Gastroesophageal sphincter (tissue), 4 donors: ENCODE measurements around the gene CHFR. TPM values are rescaled to one million over a fixed set of nuclear protein-coding genes. Genes with fewer than 3 reads are reported as not detected.
"Not testable (repeated sequence)": the region's sequence is repeated elsewhere in the genome, so short reads cannot be mapped to it uniquely, and the experiment has no call there.

Source experiments
- ATAC-seq: fragments of 150-250 bp; one replicate; pipeline ENCODE4 v1.9.1; 2016; ENCODE audit warnings: mild to moderate bottlenecking, moderate library complexity
- H3K27ac ChIP-seq, 4 donors: fragments of 200-600 bp; sonication (generic) in 3 of 4; 1 replicate in 3 of 4; 2 replicates in 1 of 4; pipeline ENCODE4 v1.5.1; 2016 to 2019
- H3K27me3 ChIP-seq: fragments of 200-600 bp; sonication (generic); one replicate; pipeline ENCODE4 v1.5.1; 2019
- H3K36me3 ChIP-seq, 2 donors: fragments of 200-600 bp; sonication (generic); one replicate each; pipeline ENCODE4 v1.5.1; 2019; ENCODE audit warnings: control low read depth in 1 of 2
- H3K4me1 ChIP-seq, 3 donors: fragments of 200-600 bp; sonication (generic); 1 replicate in 2 of 3; 2 replicates in 1 of 3; pipeline ENCODE4 v1.5.1; 2016 to 2019; ENCODE audit warnings: control low read depth in 2 of 3
- H3K4me3 ChIP-seq, 2 donors: fragments of 200-600 bp; sonication (generic); one replicate each; pipeline ENCODE4 v1.5.1; 2019; ENCODE audit warnings: mild to moderate bottlenecking in 1 of 2, moderate library complexity in 1 of 2
- H3K9me3 ChIP-seq, 3 donors: fragments of 200-600 bp; sonication (generic); one replicate each; pipeline ENCODE4 v1.5.1; 2017 to 2019; ENCODE audit warnings: control low read depth in 2 of 3
- EP300 ChIP-seq: sonication (generic); formaldehyde crosslinking; IDR thresholded peaks from one replicate; pipeline ENCODE4 v1.6.1; 2017; ENCODE audit warnings: antibody characterized with exemption, mild to moderate bottlenecking
- POLR2A ChIP-seq, 2 donors: fragments of 450-650 bp; IDR thresholded peaks; one replicate each; pipeline ENCODE4 v1.6.1; 2017; ENCODE audit warnings: antibody characterized with exemption in 2 of 2, mild to moderate bottlenecking in 2 of 2, moderate library complexity in 1 of 2
- POLR2AphosphoS5 ChIP-seq: sonication (generic); formaldehyde crosslinking; IDR thresholded peaks from one replicate; pipeline ENCODE4 v1.6.1; 2017; ENCODE audit warnings: antibody characterized with exemption
- WGBS, 2 donors: methylation state at CpG; one replicate each; pipeline ENCODE4 v1.1.5; 2018; ENCODE audit warnings: low coverage in 1 of 2; 5-methylcytosine and 5-hydroxymethylcytosine counted together
- total RNA-seq, 4 donors: library from RNA; depleted of rRNA; stranded (reverse); fragments of >200 nt; gene quantifications; one replicate each; pipeline ENCODE4 v1.1.0, GENCODE V29; 2016
- TF ChIP-seq, protein P1 (sequence below), 4 experiments: fragments of 200-600 bp in 2 of 4; fragments of 450-650 bp in 2 of 4; sonication (generic) in 1 of 4; IDR thresholded peaks; one replicate each; pipeline ENCODE4 v1.5.1; 2017 to 2019; ENCODE audit warnings: antibody characterized with exemption in 4 of 4, mild to moderate bottlenecking in 2 of 4, moderate library complexity in 2 of 4

Gene CHFR
- total RNA-seq, 4 donors from 2014 or later, result 30.8 to 42.1 (median 36.8) TPM

DNA sequence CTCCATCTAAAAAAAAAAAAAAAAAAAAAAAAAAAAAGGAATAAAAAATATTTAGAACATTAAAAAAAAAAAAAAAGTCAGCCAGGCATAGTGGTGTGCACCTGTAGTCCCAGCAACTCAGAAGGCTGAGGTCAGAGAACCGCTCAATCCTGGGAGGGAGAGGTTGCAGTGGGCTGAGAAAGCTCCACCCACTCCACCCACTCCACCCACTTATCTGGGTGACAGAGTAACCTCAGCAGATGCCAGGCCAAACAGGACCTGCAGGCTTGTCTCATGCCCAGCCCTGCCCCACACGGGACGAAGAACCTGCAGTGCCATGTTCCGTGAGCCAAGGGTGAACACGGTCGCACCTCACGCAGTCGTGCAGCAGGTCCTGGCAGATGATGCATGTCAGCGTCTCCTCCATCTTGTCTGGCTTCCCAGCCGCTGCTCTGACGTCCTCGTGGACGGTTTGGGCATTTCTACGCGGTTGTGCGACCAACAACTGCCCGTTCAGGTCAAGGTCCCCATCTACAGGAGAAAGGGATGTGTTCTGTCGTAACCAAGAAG is 28.6 kb downstream of the CHFR start:
- Histone ChIP-seq H3K27me3 (no peaks in the 10 kb centered on the region), H3K27ac (no peak overlapping the region), H3K36me3 (peaks cover 0 to 96% of the 10 kb centered on the region in 2 donors), H3K4me3 (no peak overlapping the region), H3K9me3 (no peaks in the 10 kb centered on the region), H3K4me1 (no peaks in the 10 kb centered on the region)
- TF ChIP-seq POLR2AphosphoS5 (no peak), EP300 (no peak), POLR2A (IDR thresholded peaks at IDR 0.05) (no peak)
- TF ChIP-seq, protein P1, sequence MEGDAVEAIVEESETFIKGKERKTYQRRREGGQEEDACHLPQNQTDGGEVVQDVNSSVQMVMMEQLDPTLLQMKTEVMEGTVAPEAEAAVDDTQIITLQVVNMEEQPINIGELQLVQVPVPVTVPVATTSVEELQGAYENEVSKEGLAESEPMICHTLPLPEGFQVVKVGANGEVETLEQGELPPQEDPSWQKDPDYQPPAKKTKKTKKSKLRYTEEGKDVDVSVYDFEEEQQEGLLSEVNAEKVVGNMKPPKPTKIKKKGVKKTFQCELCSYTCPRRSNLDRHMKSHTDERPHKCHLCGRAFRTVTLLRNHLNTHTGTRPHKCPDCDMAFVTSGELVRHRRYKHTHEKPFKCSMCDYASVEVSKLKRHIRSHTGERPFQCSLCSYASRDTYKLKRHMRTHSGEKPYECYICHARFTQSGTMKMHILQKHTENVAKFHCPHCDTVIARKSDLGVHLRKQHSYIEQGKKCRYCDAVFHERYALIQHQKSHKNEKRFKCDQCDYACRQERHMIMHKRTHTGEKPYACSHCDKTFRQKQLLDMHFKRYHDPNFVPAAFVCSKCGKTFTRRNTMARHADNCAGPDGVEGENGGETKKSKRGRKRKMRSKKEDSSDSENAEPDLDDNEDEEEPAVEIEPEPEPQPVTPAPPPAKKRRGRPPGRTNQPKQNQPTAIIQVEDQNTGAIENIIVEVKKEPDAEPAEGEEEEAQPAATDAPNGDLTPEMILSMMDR (IDR thresholded peaks at IDR 0.05), result no peak
- 85 to 87% methylated on average over 3 to 9 of the region's 18 CpGs for WGBS, 2 donors
- ATAC-seq, result no peak

DNA sequence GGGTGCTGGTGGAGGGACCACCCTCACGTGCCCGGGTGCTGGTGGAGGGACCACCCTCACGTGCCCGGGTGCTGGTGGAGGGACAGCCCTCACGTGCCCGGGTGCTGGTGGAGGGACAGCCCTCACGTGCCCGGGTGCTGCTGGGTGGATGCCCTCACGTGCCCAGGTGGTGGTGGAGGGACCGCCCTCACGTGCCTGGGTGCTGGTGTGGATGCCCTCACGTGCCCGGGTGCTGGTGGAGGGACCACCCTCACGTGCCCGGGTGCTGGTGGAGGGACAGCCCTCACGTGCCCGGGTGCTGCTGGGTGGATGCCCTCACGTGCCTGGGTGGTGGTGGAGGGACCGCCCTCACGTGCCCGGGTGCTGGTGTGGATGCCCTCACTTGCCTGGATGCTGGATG is 30.4 kb downstream of the CHFR start:
- H3K36me3 ChIP-seq, result peaks cover 0 to 100% of the 10 kb centered on the region in 2 donors
- not testable (repeated sequence) for ATAC-seq, H3K27me3 ChIP-seq, H3K9me3 ChIP-seq, H3K27ac ChIP-seq, H3K4me1 ChIP-seq, H3K4me3 ChIP-seq
- no CpG with 5 or more reads among the region's 21 CpGs for WGBS, 2 donors

DNA sequence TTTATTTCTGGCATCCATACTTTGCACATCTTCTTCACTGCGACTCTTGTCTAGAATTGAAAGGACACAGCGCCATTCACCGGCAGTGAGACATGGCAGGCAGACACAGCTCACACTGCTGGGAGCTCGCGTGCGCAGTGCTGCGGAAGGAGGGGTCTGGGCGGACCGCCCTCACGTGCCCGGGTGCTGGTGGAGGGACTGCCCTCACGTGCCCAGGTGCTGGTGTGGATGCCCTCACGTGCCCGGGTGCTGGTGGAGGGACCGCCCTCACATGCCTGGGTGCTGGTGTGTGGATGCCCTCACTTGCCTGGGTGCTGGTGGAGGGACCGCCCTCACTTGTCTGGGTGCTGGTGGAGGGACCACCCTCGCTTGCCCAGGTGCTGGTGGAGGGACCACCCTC is 30.8 kb downstream of the CHFR start:
- TF ChIP-seq EP300, result no peak
- TF ChIP-seq POLR2A (IDR thresholded peaks at IDR 0.05), result no peak
- TF ChIP-seq, protein P1 (IDR thresholded peaks at IDR 0.05), result no peak
- no peak for TF ChIP-seq POLR2AphosphoS5
- Histone ChIP-seq H3K27ac (no peak overlapping the region), H3K36me3 (peaks cover 0 to 100% of the 10 kb centered on the region in 2 donors)

DNA sequence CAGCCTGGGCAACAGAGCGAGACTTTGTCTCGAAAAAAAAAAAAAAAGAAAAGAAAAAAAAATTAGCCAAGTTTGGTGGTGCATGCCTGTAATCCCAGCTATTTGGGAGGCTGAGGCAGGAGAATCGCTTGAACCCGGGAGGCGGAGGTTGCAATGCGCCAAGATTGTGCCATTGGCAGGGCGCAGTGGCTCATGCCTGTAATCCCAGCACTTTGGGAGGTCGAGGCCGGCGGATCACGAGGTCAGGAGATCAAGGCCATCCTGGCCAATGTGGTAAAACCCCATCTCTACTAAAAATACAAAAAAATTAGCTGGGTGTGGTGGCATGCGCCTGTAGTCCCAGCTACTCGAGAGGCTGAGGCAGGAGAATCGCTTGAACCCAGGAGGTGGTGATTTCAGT is 32.2 kb downstream of the CHFR start:
- not testable (repeated sequence) for H3K27me3 ChIP-seq, H3K27ac ChIP-seq, H3K4me1 ChIP-seq, H3K4me3 ChIP-seq, H3K9me3 ChIP-seq, ATAC-seq
- WGBS, 2 donors, result 96 to 100% methylated on average over 6 to 12 of the region's 14 CpGs
- H3K36me3 ChIP-seq, result peaks cover 0 to 100% of the 10 kb centered on the region in 2 donors

More for the DNA sequence above, 30.8 kb downstream of the CHFR start:
- Histone ChIP-seq H3K9me3 (no peaks in the 10 kb centered on the region), H3K4me3 (no peak overlapping the region), H3K27me3 (no peaks in the 10 kb centered on the region), H3K4me1 (no peaks in the 10 kb centered on the region)
- ATAC-seq, result no peak
- no CpG with 5 or more reads among the region's 17 CpGs for WGBS, 2 donors

DNA sequence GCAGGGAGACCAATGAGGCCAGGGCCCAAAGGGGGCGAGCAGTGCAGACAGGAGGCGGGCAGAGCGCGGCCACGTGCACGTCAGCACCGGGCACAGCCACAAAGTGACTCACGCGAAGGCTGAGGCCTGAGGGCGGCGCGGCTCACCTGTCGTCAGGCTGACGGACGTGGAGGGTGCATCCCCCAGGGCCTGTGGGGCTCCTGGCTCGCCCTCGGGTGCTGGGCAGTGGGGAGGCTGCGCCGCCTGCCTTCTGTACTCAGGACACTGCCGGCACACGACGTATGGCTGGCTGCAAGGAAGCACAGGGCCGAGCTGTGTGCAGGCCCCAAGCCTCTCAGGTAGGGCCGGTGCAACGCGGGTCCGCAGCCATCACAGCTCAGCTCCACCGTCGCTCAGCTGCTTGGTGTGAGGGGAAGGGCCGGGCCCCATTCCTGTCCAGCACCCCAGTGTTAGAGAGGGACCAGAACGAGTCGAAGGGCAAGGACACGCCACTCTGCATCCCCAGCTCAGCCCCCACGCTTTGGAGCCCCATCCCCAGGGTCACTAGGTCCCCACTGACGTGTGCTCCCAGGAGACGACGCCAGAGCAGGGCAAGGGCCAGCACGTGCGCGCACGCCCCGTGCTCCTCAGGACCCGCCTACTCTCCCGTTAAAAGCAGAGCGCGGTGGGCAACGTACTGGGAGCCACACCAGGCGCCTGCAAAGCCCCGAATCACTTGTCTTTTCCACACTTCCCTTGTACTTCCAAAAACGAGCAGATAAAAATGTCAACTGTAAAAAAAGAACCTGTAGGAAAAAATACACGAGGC is 33.9 kb downstream of the CHFR start:
- H3K4me1 ChIP-seq, result no peaks in the 10 kb centered on the region
- H3K9me3 ChIP-seq, result no peaks in the 10 kb centered on the region
- no peak for ATAC-seq
- no peaks in the 10 kb centered on the region for H3K27me3 ChIP-seq
- no peak overlapping the region for H3K27ac ChIP-seq
- TF ChIP-seq POLR2A (IDR thresholded peaks at IDR 0.05), result no peak
- TF ChIP-seq, protein P1 (IDR thresholded peaks at IDR 0.05), result no peak
- no peak for TF ChIP-seq EP300
- no peak for TF ChIP-seq POLR2AphosphoS5
- no peak overlapping the region for H3K4me3 ChIP-seq
- 90% methylated on average over 2 to 11 of the region's 51 CpGs for WGBS, 2 donors
- H3K36me3 ChIP-seq, result peaks cover 0 to 99% of the 10 kb centered on the region in 2 donors

DNA sequence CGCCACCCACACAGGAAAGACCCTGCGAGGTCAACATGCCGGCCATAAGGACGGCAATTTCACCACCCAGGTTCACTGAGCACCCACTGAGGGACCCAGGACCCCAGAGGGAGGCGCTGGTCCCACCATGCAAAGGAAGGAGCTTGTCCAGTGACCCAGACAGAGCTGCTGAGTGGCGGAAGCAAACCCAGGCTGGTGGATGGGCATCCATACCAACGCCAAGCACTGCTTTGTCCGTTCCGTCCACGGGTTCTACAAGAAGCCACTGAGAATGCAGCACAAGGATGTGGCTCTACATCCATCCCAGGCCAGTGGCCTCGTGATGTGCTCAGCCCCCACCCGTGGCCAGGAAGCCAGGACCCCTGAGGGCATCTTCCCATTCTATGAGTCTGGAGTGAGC is 34.9 kb downstream of the CHFR start:
- no peak for TF ChIP-seq POLR2A (IDR thresholded peaks at IDR 0.05)
- TF ChIP-seq EP300, result no peak
- TF ChIP-seq, protein P1 (IDR thresholded peaks at IDR 0.05), result no peak
- no peak for TF ChIP-seq POLR2AphosphoS5
- H3K27ac ChIP-seq, result no peak overlapping the region
- WGBS, 2 donors, result no CpG with 5 or more reads among the region's 12 CpGs
- no peaks in the 10 kb centered on the region for H3K9me3 ChIP-seq
- peaks cover 0 to 99% of the 10 kb centered on the region in 2 donors for H3K36me3 ChIP-seq
- no peaks in the 10 kb centered on the region for H3K27me3 ChIP-seq
- ATAC-seq, result no peak
- H3K4me3 ChIP-seq, result no peak overlapping the region
- no peaks in the 10 kb centered on the region for H3K4me1 ChIP-seq
